NCI-H748 (cell line): ENCODE results near the gene PDGFD.

Experiments
- DNase-seq: peaks from one replicate; lab custom pipeline; 2025; ENCODE audit not compliant: unreplicated experiment; lab: John Stamatoyannopoulos, UW

PDGFD gene

DNA sequence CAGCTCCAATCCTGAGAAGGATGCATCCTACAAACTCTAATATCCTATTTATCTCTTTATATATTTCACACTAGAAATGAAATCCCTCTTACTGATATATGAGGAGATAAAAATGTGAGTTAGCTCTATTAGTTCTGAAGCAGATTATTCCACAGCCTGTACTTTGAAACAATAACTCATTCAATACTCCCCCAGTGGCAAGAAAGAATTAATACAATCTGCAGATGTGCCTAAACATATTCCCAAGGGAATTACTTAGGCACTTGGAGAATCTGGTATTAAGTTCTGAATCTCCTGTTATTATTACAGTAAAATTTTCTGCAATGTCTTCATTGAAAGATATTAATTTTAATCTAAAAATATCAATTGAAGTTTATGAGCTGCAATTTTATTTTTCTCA is 68.2 kb downstream of the PDGFD start:
- DNase-seq, result no peak

- no peak for DNase-seq
These were observed 69.4 kb downstream of the PDGFD start for GRCh38 chr11:104094576-104094975.

DNA sequence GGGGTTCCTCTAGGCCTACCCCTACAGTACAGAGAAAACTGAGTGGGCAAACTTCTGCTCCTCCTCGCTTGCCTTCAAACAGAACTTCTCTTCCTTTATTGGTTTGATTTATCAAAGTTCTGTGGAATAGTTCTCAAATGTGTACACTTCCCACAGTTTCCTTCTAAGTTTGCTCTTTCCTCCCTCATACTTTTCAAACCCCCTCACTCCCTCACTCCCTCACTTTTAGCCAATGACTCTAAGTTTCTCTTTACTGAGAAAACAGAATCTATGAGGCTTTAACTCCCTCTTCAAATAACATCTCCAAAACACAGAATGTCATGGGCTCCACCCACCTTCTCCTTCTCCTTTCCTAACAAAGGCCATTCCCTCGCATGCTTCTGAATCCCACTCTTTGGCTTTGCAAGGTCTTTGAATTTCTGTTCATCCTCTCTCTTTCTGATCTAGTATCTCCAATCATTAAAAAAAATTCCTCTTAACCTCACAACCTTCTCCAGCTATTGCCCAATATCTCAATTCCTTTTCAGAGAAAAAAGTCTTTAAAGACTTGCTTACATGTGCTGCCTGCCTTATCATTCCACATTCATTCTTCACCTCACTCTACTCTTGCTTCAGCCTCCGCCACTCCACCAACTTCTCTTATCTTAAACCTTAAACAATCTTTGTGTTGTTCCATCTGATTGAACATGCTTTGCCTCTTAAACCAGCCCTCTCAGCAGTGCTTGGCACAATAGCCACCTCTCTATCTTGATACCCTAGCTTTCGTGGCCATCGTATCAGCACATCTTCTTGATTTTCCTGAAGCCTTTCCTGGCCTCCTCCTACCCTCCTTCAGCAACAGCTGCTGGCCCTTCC is 70.3 kb downstream of the PDGFD start:
- DNase-seq, result no peak

GRCh38 chr11:104092744-104093143 is 71.2 kb downstream of the PDGFD start:
- no peak for DNase-seq

DNA sequence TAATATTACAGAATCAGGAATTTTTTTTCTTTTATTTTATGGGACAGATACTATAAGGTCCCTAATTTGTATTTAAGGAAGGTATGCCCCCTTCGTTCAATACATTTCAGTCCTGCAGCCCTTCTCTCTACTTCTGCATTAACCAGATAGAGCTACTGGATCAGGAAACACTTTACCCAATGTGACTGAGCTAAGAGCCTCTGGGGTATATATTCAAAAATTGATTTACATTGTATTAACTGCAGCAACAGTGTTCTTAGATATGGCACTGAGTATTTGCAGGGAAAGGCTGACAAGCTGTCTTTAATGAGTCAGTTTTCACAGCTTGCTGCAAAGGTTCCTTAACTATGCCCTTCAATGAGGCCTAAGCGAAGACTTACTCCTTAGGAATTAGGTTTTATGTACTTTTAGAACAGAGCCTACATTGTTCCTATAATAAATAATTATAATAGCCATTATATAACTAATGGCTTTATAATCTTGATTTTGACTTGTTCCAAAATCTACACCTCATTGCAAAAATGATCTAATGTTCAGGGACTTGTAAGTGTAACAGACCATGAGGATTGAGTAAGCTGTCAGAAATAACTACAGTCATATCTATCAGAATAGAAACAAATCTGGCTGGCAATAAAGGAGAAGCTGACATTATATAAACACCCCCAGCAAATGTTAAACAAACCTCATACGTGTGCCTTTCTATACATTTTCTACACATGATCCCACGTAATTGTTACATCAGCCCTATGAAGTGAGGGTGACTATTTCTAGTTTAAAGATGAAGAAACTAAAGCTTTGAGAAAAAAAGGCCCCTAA is 72.5 kb downstream of the PDGFD start:
- no peak for DNase-seq

- DNase-seq, result no peak
These were observed 73.2 kb downstream of the PDGFD start for GRCh38 chr11:104090767-104091166.

DNA sequence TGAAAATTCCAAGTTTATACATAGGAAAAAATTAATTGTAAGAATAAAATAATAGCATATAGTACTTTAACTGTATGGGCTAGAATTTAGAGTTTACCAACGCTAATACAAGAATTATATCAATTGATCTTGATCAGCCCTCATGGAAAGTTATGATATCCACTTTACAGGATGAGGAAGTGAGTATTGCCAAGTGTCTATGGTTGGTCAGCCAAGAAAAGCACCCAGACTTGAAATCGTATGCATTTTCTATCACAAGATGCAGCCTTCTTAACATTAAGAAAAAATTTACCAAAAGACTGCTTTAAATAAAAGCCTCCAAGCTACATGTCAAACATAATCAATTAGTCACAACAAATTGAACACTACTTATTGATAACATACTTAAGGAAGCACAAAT is 74.5 kb downstream of the PDGFD start:
- no peak for DNase-seq

- DNase-seq, result no peak
These were observed 77.3 kb downstream of the PDGFD start for GRCh38 chr11:104086621-104087020.

DNA sequence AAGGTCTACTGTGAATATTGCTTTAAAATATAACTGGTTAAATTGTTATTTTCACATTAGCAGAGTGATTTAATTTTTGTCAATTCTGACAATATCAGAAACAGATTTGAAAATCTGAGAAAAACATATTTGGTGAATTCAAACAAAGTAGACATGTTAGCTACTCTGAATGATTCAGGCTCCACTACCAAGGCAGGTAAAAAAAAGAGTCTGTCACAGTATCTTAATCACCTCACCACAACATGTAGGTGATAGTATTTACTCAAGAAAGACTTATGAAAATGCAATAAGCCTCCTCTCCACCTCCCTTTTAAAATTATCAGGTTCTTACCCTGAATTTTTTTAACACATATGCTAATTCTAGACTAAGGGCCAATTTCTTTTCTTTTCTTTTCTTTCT is 85.0 kb downstream of the PDGFD start:
- no peak for DNase-seq

DNA sequence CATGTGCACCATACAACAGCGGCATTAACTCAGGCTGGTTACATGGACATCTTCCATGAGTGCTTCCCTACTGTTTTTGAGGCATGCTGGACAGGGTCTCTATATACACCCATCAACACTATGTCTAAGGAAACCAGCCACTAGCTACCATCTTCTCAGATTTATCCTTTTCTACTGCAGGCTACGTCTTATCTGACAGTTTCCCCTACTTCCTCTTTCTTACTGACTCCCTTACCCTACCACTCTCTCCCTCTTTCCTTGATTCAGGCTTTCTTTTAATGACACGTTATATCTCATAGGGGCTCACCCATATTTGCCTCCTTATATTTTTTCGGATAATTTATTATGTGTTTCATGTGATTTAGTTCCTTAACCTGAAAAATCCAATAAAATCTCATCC is 85.7 kb downstream of the PDGFD start:
- no peak for DNase-seq

DNA sequence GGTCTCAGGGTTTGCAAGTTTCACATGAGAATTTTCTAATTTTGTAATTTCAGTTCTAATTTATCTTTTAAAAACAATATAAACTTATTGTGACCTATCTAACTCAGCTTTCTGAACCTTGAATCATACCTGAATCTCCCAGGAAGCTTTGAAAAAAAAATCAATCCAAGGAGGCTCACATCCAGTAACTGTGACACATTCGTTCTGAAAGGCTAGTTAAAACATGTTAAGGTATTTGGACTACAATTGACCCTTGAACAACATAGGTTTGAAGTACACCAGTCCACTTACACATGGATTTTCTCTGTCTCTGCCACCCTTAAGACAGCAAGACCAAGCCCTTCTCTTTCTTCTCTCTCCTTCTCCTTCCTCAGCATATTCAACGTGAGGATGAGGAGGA is 87.5 kb downstream of the PDGFD start:
- DNase-seq, result no peak

DNA sequence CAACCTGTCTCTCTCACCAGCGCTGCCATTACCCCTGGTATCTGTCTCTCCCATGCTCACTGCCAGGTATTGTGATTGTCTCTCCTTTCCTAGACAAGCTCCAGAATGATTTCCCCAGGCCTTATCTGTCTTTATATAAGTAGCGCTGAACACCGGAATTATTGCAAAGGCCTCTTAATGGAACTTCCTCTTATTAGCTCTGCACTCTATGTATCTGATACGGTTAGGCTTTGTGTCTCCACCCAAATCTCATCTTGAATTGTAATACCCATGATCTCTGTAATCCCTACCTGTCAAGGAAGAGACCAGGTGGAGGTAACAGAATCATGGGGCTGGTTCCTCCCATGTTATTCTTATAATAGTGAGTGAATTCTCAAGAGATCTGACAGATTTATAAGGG is 88.2 kb downstream of the PDGFD start:
- no peak for DNase-seq

DNA sequence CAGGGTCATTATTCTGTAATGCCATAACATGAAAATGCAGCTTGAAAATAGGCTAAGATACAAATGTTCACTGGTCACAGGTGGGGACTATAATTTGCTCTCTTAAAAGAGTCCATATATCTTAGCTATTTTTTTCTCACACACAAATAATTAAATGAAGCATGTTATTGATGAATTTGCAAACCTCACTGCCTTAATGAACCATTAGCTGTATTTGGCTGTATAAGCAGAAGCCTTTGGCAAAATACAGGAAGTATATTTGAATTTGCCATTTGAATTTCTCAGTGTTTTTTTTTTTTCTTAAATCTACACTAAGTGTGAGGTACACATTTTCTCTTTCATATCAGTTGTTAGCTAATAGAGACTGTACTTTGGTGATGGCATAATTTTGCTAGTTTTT is 88.9 kb downstream of the PDGFD start:
- no peak for DNase-seq

DNA sequence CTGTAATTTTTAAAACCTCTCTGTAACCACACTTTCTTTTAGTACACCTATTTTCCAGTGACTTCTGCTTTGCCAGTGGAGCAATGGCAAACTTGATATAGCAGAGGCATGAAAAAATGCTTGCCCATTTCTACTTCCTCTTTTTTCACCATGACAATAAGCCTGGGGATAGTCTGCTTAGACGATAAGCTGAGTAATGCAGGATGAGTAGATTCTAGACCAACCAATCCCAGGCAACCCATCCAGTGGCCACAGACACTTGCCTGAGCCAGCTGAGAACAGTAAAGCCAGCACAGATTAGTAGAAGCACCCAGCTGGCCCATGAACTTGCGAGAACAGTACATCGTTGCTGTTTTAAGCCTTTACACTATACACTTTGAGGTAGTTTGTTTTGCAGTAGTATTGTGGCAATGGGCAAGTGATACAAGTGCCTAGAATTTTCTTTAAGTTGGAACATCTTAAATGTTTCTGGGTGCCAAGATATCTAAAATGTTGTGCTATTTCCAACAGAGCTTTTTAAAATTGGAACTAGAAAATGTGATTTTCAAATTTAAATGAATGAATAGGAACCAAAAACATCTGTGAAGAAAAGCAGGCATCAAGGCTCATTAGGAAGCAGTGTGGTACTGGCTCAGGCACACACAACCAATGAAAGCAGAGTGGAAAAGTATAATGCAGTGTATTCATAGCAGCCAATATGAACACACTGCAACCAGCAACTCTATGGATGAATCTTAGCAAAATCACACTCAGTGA is 89.8 kb downstream of the PDGFD start:
- no peak for DNase-seq

DNA sequence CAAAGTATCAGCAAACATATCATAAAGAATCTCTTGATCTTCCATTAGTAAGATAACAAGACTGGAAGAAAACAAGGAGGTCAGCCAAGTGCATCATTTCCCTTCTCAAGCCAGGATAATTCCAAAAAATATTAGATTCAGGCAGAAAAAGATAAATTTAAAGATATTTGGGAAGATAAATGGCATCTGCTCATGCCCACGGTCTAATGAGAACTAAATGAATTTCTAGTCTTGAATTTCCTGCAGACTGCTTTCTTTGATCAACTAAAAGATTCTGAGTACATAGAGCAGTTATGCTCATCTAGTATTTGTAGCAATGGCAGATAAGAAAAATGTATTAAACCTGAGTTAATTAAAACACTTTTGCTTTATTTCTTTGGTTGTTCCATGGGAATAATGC is 96.4 kb downstream of the PDGFD start:
- DNase-seq, result no peak

DNA sequence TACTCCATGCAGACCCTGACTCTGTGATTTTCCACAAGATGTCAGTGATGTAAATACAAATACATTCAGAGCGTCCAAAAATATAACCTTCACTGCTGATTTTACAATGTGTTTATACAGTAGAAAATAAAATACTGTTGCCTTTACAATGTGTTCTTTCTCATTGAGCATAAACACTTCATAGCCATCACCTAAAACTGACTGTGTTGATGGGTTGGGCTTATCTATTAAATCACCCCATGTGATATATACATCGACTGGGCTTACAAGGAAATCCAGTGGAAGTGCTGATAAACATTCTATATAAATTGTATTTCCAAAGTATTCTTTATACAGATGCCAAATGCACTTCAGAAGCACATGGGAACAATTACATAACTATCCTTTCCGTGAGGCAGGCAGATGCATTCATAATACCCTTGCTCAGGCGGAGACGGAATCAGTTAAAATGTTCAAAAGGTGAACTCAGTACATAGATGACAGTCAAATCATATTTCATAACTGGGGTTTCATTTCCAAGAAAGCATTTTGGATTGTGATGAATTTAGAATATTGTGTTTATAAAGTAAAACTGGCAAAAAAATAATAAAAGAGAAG is 99.8 kb downstream of the PDGFD start:
- no peak for DNase-seq

DNA sequence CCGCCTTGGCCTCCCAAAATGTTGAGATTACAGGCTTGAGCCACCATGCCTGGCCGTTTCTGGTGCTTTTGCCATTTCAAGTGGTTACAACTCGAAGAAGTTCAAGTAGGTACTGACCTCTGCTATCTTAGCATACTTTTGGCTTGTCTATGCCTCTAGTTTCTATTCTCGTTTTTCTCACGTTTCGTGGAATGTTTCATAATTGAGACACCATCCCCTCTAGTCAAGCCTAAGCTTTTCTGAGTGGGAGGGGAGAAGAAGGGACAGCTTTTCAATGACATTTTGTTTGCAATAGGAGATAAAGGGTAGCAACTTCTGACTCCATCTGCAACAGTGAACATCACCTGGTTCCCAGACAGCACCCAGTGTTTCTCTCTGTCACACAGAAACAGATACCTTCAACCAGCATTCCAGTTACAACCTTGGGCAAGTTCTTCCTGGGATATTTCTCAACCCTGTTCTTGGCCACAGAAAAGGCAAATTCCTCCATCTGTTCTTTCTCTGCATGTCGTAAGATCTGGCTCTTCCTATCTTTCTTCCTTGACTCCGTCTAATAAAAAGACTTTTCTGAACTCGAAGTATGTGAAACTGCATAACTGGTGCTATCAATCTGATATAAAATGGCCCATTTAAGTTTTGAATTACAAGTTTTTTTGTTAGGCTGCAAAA is 102.0 kb downstream of the PDGFD start:
- no peak for DNase-seq

GRCh38 chr11:104060820-104061219 is 103.1 kb downstream of the PDGFD start:
- no peak for DNase-seq

DNA sequence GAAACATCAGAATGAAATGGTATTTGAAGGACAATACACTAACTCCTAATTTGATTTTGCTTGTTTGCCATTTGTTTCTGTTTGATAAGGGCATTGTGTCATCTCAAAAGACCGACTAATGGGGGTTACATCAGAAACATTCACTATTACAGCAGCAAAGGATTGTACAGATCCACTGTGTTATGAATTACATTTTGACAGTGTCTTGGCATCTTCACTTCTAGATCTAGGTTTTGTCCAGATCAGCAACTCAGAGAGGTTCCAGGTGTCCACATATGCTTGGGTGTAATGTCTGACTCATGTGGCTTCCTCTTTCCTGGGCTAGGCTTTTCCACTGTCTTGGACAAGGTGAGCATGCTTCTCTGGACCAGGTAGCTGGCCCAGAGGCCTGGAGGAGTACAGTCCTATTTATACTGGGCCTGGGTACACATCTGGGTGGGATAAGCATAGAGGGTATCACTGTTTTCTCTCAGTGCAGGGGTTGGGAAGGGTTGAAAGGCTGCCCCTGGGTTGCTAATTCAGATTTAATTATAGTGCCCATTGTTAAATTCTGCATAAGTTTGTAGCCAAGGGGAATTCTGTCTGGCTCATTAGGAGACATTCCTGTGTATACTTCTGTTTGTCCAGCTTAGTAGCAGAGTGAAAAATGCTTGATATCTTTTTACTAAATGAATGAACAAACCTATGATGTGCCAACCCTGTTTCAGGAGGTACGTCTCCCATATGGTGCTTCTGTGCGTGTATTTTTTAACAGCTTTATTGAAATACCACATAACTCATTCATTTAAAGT is 103.7 kb downstream of the PDGFD start:
- DNase-seq, result no peak

- no peak for DNase-seq
These were observed 105.3 kb downstream of the PDGFD start for GRCh38 chr11:104058680-104059079.
